ENCODE results near the gene WDR12.
"Not testable (repeated sequence)": the region's sequence is repeated elsewhere in the genome, so short reads cannot be mapped to it uniquely, and the experiment has no call there.

Gene WDR12

GRCh38 chr2:202881570-202881969 is 29.9 kb downstream of the WDR12 start:
- no peak for FAIRE-seq

GRCh38 chr2:202877699-202878098 is 33.8 kb downstream of the WDR12 start:
- FAIRE-seq (no peak), DNase-seq (ENCODE audit: insufficient read length) (no peak)
- TF ChIP-seq POLR2A (IDR thresholded peaks at IDR 0.05; ENCODE audit: low read depth, low read length) (no peak), TAF1 (IDR thresholded peaks at IDR 0.05; ENCODE audit: borderline replicate concordance, low read depth, low read length) (no peak), POLR2AphosphoS5 (IDR thresholded peaks at IDR 0.05; ENCODE audit: low read depth, low read length) (no peak)

More at GRCh38 chr2:202881570-202881969, 29.9 kb downstream of the WDR12 start:
- no peak for DNase-seq (ENCODE audit: insufficient read length)
- TF ChIP-seq POLR2A (IDR thresholded peaks at IDR 0.05; ENCODE audit: low read depth, low read length) (no peak), TAF1 (IDR thresholded peaks at IDR 0.05; ENCODE audit: borderline replicate concordance, low read depth, low read length) (no peak)

GRCh38 chr2:202871300-202872141 is 40.0 kb downstream of the WDR12 start, which contains the start of gene ICA1L:
Gene ICA1L, minus strand, starts transcription at chr2:202871766. Its CDS starts 42,757 bp downstream, at chr2:202829009.
- TF ChIP-seq POLR2AphosphoS5 (IDR thresholded peaks at IDR 0.05; ENCODE audit: low read depth, low read length) (no peak), TAF1 (IDR thresholded peaks at IDR 0.05; ENCODE audit: borderline replicate concordance, low read depth, low read length) (no peak), POLR2A (IDR thresholded peaks at IDR 0.05; ENCODE audit: low read depth, low read length) (peak; percentile 39; the same call in 1 of the 2 replicates)
- no peak for FAIRE-seq
- DNase-seq (ENCODE audit: insufficient read length), result peak; percentile 45

GRCh38 chr2:202870431-202871299 is 40.8 kb downstream of the WDR12 start:
- TF ChIP-seq POLR2AphosphoS5 (IDR thresholded peaks at IDR 0.05; ENCODE audit: low read depth, low read length), result no peak
- no peak for TF ChIP-seq POLR2A (IDR thresholded peaks at IDR 0.05; ENCODE audit: low read depth, low read length)
- TF ChIP-seq TAF1 (IDR thresholded peaks at IDR 0.05; ENCODE audit: borderline replicate concordance, low read depth, low read length), result no peak
- DNase-seq (ENCODE audit: insufficient read length), result peak; percentile 39
- FAIRE-seq, result peak; percentile 92

GRCh38 chr2:202861987-202862386 is 49.5 kb downstream of the WDR12 start:
- DNase-seq (ENCODE audit: insufficient read length), result no peak
- no peak for TF ChIP-seq POLR2A (IDR thresholded peaks at IDR 0.05; ENCODE audit: low read depth, low read length)
- TF ChIP-seq TAF1 (IDR thresholded peaks at IDR 0.05; ENCODE audit: borderline replicate concordance, low read depth, low read length), result no peak
- no peak for TF ChIP-seq POLR2AphosphoS5 (IDR thresholded peaks at IDR 0.05; ENCODE audit: low read depth, low read length)
- no peak for FAIRE-seq

GRCh38 chr2:202858601-202859000 is 52.9 kb downstream of the WDR12 start:
- TF ChIP-seq POLR2AphosphoS5 (IDR thresholded peaks at IDR 0.05; ENCODE audit: low read depth, low read length), result no peak
- no peak for TF ChIP-seq TAF1 (IDR thresholded peaks at IDR 0.05; ENCODE audit: borderline replicate concordance, low read depth, low read length)
- TF ChIP-seq POLR2A (IDR thresholded peaks at IDR 0.05; ENCODE audit: low read depth, low read length), result no peak
- FAIRE-seq (no peak), DNase-seq (ENCODE audit: insufficient read length) (no peak)

GRCh38 chr2:202849343-202849742 is 62.1 kb downstream of the WDR12 start:
- FAIRE-seq; DNase-seq (ENCODE audit: insufficient read length): not testable (repeated sequence)

- FAIRE-seq (peak; percentile 38), DNase-seq (ENCODE audit: insufficient read length) (no peak)
- TF ChIP-seq POLR2AphosphoS5 (IDR thresholded peaks at IDR 0.05; ENCODE audit: low read depth, low read length) (no peak), TAF1 (IDR thresholded peaks at IDR 0.05; ENCODE audit: borderline replicate concordance, low read depth, low read length) (no peak), POLR2A (IDR thresholded peaks at IDR 0.05; ENCODE audit: low read depth, low read length) (no peak)
Observed at GRCh38 chr2:202848813-202849212, 62.7 kb downstream of the WDR12 start.

GRCh38 chr2:202847693-202848524 is 63.6 kb downstream of the WDR12 start:
- DNase-seq (ENCODE audit: insufficient read length), result no peak
- FAIRE-seq, result no peak
- TF ChIP-seq POLR2A (IDR thresholded peaks at IDR 0.05; ENCODE audit: low read depth, low read length), result no peak
- no peak for TF ChIP-seq POLR2AphosphoS5 (IDR thresholded peaks at IDR 0.05; ENCODE audit: low read depth, low read length)

GRCh38 chr2:202844656-202845055 is 66.8 kb downstream of the WDR12 start:
- no peak for FAIRE-seq
- DNase-seq (ENCODE audit: insufficient read length), result no peak

GRCh38 chr2:202842690-202843089 is 68.8 kb downstream of the WDR12 start:
- no peak for FAIRE-seq
- no peak for DNase-seq (ENCODE audit: insufficient read length)
- TF ChIP-seq TAF1 (IDR thresholded peaks at IDR 0.05; ENCODE audit: borderline replicate concordance, low read depth, low read length), result no peak
- TF ChIP-seq POLR2AphosphoS5 (IDR thresholded peaks at IDR 0.05; ENCODE audit: low read depth, low read length), result no peak
- no peak for TF ChIP-seq POLR2A (IDR thresholded peaks at IDR 0.05; ENCODE audit: low read depth, low read length)

More at GRCh38 chr2:202844656-202845055, 66.8 kb downstream of the WDR12 start:
- TF ChIP-seq TAF1 (IDR thresholded peaks at IDR 0.05; ENCODE audit: borderline replicate concordance, low read depth, low read length), result no peak
- TF ChIP-seq POLR2A (IDR thresholded peaks at IDR 0.05; ENCODE audit: low read depth, low read length), result no peak
- no peak for TF ChIP-seq POLR2AphosphoS5 (IDR thresholded peaks at IDR 0.05; ENCODE audit: low read depth, low read length)

Data from GM12892 (cell line).